ENCODE measurements around the gene CA14.
"Not testable (repeated sequence)": the region's sequence is repeated elsewhere in the genome, so short reads cannot be mapped to it uniquely, and the experiment has no call there.

Gene CA14

DNA sequence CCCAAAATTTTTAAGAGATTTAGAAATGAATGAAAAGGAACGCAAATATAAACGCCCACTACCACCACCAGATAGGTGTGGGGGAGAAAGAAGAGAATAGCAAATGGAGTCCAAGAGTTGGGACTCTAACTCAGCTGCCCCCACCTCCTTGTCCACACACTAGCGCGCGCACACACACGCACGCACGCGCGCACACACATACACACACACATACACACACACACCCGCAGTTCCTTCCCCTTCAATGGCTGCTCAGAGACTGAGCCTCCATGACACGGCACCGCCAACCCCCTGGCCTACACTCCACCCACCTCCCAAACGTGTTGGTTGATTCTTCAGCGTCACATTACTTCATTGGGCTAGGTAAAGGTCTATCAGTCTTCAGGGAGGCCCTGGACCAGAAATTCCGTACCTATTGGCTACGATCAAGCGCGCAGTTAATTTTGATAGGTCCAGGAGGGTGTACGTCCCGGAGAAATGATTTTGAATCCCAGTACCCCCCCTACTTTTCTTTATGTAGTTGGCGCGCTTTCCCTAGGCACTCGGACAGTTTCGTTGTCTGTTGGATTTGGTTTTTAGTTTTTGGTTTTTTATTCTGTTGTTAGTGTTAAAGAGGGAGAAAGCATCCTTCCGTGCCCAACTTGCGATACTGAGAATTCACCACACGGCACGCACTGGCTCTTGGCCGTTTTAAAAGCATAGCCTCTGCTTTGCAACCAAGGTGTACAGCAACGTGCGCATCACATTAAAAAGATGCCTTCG is 21.5 kb upstream of the CA14 start, which contains the start of gene ANP32E:
TSS of gene ANP32E (minus strand) at position 261 of the 762 bp plus-strand sequence. CDS start 326 bp downstream, outside the sequence.
- peak; percentile 88 for DNase-seq

DNA sequence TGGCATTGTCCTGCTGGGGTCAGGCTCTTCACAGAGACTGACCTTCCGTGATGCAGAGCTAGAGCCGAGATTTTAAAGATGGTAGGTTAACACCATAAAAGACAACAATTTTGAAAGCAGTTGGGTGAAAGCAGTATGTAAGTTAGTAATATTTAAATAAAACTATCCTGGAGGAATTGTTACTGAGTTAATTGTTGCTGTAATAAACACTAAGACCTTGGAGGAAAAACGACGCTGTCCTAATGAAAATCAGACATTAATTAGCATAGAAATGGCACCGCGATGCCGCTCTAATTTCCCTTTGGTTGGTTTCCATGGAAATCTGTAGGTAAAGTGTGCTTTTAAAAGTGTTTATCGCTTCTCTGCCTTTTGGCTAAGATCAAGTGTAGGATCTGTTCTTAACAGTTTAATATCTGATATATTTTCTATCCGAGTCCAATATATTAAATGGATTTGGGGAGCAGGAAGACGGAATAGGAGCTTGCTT is 20.9 kb upstream of the CA14 start:
- DNase-seq: no peak

DNA sequence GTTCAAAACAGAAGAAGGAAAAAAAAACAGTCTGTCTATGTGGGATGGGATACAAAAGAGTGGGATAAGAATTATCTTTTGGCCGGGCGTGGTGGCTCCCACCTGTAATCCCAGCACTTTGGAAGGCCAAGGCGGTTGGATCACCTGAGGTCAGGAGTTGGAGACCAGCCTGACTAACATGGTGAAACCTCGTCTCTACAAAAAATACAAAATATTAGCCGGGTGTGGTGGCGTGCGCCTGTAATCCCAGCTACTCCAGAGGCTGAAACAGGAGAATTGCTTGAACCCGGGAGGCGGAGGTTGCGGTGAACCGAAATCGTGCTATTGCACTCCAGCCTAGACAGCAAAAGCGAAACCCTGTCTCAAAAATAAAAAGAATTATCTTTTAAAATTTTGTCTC is 20.4 kb upstream of the CA14 start:
- DNase-seq: not testable (repeated sequence)

DNA sequence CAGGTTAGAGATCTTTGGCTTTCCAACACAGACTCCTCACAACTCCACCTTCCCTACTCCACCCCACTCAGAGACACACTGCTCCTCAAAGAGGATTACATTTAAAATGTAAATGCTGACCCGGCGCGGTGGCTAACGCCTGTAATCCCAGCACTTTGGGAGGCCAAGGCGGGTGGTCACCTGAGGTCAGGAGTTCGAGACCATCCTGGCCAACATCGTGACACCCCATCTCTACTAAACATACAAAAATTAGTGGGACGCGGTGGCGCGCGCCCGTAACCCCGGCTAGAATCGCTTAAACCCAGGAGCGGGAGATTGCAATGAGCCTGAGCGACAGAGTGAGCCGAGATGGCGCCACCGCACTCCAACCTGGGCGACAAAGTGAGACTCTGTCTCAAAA is 19.8 kb upstream of the CA14 start:
- no peak for DNase-seq

DNA sequence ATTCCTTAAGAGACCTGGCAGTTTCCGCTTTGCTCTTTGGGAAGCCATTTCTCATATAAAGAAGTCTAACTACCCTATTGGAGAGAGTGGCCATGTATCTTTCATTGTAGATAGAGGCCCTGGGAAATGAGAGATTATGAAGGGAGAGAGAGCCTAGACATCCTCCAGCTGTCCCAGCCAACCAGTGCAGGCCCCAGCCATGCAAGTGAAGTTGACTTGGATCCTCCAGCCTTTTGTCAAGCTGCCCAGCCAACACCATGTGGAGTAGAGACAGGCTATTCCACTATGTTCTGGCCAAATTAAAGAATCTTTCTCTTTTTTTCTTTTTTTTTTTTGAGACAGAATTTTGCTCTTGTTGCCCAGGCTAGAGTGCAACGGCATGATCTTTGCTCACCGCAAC is 14.6 kb upstream of the CA14 start:
- no peak for DNase-seq

DNA sequence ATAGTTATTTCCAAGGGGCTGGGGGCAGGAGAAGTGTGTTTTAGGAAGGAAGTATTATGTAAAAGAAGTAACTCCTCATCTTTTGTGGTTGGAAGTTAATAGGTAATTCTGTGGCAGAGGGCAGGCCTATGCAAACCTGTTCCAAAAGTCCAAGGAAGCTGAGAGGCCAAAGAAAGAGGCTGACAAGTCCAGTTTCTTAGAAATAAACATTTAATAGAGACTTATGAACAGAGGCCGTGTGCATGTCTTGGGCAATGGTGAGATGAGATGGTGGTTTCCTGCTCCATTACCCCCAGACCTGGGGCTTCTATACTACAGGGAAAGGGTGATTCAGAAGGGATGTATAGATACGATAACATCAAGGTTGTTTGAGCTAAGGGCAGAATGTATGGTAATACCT is 7.6 kb upstream of the CA14 start:
- DNase-seq: no peak

DNA sequence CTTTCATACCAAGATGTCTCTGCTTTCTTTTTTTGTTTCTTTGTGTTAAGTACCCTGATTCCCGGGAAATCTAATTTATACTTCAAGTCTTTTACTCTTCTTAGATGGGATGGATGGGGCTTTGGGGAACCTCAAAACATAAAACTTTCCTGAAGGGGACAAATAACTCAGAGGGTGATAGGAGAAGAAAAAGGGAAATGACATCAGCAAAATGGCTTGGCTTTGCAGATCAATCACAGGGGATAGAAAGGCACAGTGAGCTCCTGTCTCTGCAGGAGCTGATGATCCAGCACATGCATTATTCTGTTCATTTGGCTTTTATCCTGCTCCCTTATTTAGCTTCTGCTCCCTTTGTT is 1.4 kb upstream of the CA14 start:
- peak; percentile 50 for DNase-seq

DNA sequence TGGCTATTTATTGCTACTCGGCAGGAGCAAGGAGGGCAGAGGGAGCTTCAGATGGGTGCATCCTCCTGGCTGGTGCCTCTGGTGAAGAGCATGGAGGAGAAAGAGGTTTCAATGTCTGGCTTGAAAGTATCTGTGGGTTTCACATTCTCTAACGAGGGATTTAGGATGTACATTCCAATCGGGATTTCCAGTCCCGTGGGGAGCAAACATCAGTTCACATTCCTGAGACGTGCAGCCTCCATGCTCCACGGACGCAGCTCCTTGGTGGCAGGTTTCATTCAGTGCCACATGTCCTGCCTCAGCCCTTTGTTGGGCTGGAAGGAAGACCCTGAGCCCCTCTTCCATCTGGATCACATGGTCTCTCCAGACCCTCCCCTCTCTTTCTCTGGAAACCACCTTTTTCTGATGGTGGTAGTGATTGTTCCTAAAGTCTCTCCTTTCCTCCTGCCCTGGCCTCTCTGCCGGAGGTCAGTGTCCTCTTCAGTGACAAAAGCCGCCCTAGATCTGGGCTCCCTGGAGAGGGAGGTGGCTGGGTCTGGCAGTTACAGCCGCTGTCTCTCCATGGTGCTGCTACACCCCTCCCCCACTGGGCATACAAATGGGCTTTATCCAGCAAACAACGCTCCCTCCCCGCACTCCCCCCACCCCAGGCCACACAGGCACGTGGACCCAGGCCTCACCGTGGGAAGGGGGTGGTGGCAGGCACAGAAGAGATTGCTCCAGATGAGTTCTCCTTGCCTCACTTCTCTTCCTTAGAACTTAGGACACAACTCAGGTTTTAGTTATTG is 826 bp upstream of the CA14 start:
- DNase-seq: peak; percentile 47

DNA sequence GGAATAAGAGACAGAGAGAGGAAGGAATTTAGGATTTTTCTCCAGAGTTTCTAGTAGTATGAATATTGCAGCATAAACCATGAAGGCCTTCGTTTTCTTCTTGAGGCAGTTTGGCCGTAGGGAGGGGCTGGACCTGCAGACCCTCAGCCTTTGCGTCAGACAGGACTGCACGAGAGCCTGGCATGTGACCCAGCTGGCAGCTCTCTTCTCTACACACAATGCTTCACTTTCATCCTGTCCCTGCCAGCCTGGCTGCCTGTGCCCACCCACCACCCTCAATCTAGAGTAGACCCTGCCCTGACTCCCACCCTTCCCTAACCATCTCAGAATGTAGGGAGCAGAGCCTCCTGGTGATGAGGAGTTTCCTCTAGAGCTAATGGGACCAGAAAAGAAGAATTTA is 1.6 kb downstream of the CA14 start:
- DNase-seq: no peak

DNA sequence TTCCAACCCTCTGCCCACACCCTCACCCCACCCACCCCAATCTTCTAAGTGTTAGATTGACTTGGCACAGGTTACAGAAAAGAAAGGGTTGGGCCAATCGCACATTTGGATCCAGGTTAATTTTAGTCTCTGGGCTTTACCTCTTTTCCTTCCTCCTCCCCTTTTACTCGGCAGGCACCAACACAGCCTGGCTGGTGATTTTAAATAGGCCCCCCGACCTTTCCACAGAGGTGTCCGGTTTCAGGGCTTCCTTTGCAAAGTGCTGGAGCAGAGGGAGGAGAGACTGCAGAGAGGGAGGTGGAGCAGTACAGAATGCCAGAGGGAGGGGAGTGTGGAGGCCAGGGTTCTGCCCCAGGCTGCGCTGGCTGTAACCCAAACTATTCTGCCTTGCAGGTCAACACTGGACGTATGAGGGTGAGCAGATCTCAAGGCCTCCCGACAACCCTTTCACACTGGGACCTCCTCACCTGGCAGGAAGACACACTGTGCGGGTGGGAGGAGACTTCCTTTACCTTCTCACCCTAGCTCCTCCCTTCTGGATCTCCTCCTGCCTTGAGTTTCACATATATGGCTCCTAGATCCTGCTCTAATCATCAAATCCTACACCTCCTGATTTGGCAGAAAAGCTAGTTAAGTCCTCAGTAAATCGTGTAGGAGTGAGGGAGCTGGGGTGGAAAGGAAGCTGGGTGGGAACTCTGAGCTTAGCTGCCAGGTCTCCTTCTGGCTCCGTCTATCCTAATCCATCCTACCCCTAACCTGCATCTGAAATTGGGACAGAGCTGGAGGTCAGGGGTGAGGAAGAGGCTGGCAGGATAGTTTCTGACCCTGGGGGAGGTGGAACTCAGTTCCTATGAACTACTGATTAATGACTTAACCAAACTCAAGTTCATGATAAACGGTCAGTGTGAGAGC is 2.4 kb downstream of the CA14 start:
- peak; percentile 80 for DNase-seq

DNA sequence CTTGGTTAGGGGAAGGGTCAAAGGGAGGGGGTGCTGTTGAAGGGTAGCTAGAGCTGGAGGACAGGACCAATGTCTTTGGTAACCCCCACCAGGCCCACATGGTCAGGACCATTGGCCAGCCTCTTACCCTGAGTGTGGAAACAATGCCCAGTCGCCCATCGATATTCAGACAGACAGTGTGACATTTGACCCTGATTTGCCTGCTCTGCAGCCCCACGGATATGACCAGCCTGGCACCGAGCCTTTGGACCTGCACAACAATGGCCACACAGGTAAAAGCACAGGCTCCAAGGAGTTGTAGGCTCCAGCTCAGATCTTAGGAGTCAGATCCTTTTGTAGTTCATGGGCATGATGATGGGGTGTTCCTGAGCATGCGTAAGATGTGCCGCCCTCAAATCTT is 3.8 kb downstream of the CA14 start:
- no peak for DNase-seq

DNA sequence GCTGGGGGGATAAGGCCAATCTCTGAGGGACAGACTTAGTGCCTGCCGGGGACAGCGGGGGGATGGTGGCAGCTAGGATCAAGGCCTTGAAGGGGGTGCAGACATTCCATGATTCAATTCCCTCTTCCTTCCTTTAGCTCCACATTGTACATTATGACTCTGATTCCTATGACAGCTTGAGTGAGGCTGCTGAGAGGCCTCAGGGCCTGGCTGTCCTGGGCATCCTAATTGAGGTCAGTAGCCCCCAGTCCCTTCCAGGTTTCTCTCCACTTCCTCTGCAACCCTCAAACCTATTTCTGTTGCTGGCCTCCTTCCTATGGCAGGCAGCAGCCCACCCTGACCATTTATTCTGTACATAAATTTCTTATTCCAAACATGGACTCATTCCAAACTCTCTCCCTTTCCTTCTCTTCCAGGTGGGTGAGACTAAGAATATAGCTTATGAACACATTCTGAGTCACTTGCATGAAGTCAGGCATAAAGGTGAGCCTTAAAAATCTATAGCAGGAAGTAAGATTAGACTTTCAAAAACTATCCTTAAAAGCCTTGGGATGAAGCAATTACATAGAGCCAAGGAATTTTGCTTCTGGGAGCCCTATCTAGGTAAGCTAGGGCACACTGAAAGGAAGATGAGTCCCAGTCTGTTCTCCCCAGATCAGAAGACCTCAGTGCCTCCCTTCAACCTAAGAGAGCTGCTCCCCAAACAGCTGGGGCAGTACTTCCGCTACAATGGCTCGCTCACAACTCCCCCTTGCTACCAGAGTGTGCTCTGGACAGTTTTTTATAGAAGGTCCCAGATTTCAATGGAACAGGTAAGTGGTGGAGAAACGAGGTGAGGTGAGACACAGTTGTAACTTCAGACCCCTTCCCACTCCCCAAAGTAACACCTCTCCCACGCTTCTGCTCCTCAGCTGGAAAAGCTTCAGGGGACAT is 5.1 kb downstream of the CA14 start:
- no peak for DNase-seq

DNA sequence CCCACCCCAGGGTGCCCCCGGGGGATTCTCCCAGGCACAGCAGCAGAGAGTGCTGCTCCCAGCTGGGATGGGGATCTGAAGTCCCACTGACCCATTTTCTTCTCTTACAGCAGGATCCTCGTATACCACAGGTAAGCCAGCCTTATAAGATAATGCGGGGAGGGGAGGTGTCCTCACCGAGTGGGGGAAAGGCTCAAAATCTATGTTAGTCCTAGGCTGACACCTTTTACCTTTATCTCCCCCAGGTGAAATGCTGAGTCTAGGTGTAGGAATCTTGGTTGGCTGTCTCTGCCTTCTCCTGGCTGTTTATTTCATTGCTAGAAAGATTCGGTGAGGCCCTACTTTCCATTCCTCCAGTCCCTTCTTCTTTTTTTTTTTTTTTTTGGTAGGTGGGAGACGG is 6.0 kb downstream of the CA14 start:
- DNase-seq: no peak

DNA sequence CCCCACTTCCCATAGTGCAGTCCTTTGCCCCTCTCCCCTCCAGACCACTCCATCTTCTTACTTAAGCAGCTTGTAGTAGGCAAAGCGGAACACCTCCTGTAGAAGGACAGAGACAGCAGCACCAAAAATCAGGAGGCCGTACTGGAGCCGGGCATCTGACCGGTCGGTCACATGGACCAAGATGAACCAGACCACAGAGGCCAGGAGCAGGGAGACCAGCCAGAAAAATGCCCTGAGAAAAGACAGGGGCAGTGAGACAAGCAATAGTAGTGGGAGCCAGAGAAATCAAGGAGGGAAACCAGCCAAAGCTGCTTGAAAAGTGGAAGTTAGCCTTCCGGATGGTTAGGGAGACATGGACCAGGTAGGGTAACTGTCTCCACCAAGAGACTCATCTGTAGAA is 10.3 kb downstream of the CA14 start:
- DNase-seq: no peak

DNA sequence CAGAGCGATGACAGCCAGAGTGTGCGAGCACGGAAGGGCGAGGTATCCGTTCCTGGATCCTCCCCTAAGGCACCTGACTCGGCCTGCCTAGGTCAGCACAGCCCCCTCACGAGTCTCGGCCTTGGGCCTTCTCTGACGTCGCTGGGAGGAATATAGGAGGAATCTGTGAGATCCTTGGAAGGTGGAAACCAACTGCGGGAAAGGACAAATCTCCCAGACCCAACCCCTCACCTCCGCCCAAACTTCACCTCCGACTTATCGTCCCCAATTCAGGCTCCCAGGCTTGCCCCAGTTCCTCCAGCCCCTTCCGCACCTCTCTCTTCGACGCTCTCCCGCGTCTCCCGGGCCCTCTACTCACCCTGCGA is 10.7 kb downstream of the CA14 start:
- no peak for DNase-seq

DNA sequence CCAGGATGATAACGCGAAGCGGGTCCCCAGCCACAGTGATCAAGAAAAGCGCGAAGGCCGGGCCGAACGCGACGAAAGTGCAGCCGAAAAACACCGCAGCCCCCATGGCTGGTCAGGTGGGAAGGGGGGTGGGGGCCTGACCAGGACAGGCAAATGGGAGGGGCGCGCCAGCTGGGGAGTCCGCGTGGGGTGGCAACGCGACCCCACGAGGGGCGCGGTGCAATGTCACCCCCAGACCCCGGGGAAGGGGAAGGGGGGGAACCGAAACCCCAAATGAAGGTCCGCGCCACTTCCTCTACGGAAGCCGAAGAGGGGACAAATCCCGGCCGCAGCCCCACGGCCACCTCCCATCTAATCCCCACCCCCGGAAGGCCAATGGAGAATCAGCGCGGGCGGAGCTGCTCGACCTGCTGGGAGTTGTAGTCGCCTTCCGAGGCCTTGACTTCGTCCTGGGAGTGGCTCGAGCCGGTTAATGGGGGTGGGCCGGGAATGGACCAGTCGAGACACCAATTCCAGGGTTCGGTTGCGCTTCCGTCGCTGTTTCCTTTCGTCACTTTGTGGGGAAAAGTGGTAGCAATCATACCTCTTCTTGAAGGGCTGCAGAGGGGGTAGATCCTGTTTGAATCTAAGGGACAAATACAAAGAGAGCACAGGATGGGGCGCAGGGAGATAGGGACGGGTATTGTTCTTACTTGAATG is 11.3 kb downstream of the CA14 start, which contains the start of gene APH1A:
TSS of gene APH1A (minus strand) at position 312 of the 699 bp plus-strand sequence. CDS start at position 106, 206 bp downstream.
- peak; percentile 82 for DNase-seq

DNA sequence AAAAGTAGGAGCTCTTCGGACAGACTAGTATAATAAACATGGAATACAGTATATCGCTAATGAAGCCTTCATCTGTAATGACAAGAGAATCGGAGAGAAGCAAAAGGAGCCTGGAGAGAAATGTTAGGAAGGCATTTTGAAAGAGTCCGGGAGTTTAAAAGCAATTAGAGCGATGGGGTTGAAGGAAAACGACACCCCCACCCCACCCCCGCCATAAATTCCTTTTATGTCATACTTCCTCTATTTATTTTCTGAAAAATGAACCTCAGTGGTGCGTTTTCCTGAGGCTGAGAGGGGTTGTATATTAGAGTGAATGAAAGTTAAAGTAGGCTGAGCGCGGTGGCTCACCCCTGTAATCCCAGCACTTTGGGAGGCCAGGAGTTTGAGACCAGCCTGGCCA is 11.9 kb downstream of the CA14 start:
- no peak for DNase-seq

DNA sequence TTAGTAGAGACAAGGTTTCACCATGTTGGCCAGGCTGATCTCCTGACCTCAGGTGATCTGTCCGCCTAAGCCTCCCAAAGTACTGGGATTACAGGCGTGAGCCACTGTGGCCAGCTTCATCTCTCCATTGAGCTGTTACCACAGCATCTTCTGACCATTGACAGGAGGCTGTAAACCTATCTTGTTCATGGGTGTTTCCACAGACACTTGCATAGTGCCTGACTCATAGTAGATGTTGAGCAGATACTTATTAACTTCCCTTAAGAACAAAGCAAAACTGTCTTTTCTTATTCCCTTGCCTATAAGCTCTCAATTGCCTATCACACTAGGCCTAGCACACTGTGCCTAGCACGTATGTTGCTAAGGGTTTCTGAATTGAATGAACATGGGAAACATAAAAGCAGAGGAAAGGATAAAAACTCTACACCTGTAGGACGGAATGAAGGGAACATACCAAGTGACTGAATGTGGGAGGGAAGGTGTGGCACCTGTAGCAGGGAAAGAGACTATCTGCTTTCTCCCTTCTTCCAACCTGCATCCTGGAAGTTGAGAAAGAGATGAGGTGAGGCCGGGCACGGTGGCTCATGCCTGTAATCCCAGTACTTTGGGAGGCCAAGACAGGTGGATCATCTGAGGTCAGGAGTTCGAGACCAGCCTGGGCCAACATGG is 13.9 kb downstream of the CA14 start:
- no peak for DNase-seq

DNA sequence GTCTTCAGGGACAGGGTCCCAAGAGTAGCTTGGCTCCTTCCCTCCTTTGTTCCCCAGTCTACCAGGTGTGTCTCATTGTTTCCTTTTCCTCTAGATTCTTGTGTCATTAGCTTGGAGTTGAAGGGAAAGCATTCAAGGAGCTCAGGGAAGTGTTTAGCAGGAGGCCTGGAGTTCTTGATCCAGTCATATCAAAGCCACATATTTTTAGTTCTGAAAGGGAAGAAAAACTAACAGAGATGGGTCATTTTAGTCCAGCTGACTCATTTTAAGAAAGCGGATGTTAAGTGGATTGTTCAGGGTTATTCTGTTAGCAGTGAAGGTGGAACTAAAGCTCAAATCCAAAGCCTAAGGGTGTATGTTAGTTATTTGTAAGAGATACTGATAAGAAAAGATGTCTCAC is 15.7 kb downstream of the CA14 start:
- no peak for DNase-seq

DNA sequence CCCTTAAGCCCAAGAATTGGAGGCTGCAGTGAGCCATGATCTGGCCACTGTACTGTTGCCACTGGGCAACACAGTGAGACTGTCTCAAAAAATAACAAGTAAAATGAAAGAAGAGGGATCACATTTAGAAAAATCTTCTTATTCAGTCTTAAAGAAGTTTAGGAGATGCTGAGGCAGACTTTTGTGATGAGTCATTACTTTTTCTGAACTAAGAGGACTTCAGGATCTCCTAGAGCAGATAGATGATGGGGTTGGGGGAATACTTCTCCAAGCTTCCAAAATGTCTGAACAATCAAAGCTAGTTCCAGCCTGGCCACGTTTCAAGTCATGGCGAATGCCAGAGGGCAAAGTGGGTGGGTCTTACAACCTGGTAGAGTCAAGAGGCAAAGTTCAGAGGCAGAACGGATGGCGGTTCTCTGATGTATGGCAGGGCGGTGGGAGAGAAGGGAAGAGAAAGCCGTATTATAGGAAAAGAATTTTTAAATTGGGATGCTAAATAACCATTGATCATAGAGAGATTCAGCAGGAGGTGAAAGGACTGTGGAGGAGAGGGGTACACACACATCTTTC is 22.6 kb downstream of the CA14 start:
- DNase-seq: no peak
